Measurements from ENCODE around the gene LIN9.
A peak's percentile ranks its signal among the peaks of the same experiment; 100 is the strongest.
"Not testable (repeated sequence)": the region's sequence is repeated elsewhere in the genome, so short reads cannot be mapped to it uniquely, and the experiment has no call there.

Gene LIN9

GRCh38 chr1:226211181-226211821, 97.7 kb downstream of the LIN9 start:
- DNase-seq (ENCODE audit: low spot score), result no peak

GRCh38 chr1:226210571-226211176, 98.3 kb downstream of the LIN9 start:
- no peak for DNase-seq (ENCODE audit: low spot score)

- DNase-seq (ENCODE audit: low spot score), result no peak
These were observed 99.5 kb downstream of the LIN9 start for GRCh38 chr1:226209307-226210059.

- DNase-seq (ENCODE audit: low spot score), result no peak
These were observed 101.9 kb downstream of the LIN9 start for GRCh38 chr1:226207048-226207447.

- DNase-seq (ENCODE audit: low spot score), result no peak
These were observed 104.8 kb downstream of the LIN9 start for GRCh38 chr1:226204198-226204597.

- no peak for DNase-seq (ENCODE audit: low spot score)
These were observed 105.3 kb downstream of the LIN9 start for GRCh38 chr1:226203655-226204054.

- DNase-seq (ENCODE audit: low spot score), result no peak
These were observed 105.7 kb downstream of the LIN9 start for GRCh38 chr1:226203240-226203639.

GRCh38 chr1:226202666-226203065, 106.3 kb downstream of the LIN9 start:
- not testable (repeated sequence) for DNase-seq (ENCODE audit: low spot score)

- DNase-seq (ENCODE audit: low spot score), result no peak
These were observed 106.7 kb downstream of the LIN9 start for GRCh38 chr1:226202246-226202645.

- DNase-seq (ENCODE audit: low spot score), result no peak
These were observed 107.9 kb downstream of the LIN9 start for GRCh38 chr1:226201029-226201593.

GRCh38 chr1:226199971-226200370, 109.0 kb downstream of the LIN9 start:
- no peak for DNase-seq (ENCODE audit: low spot score)

- no peak for DNase-seq (ENCODE audit: low spot score)
These were observed 113.8 kb downstream of the LIN9 start for GRCh38 chr1:226195144-226195543.

- no peak for DNase-seq (ENCODE audit: low spot score)
These were observed 121.6 kb downstream of the LIN9 start for GRCh38 chr1:226187380-226187779.

- DNase-seq (ENCODE audit: low spot score), result no peak
These were observed 122.0 kb downstream of the LIN9 start for GRCh38 chr1:226187019-226187322.

- peak; percentile 90 for DNase-seq (ENCODE audit: low spot score)
These were observed 122.6 kb downstream of the LIN9 start, which contains the start of gene ACBD3 for GRCh38 chr1:226186124-226187018. Gene ACBD3 (minus strand): TSS chr1:226186741. CDS start chr1:226186675, 66 bp downstream.

- DNase-seq (ENCODE audit: low spot score), result no peak
These were observed 123.6 kb downstream of the LIN9 start for GRCh38 chr1:226185141-226186036.

GRCh38 chr1:226181996-226182714, 126.8 kb downstream of the LIN9 start:
- no peak for DNase-seq (ENCODE audit: low spot score)
